ENCODE measurements around the gene COL9A3.
A peak's percentile ranks its signal among the peaks of the same experiment; 100 is the strongest.

COL9A3 gene

GRCh38 chr20:62882426-62882825 lies 65.6 kb downstream of the COL9A3 start:
- DNase-seq = no peak

- DNase-seq = no peak
These were observed 67.7 kb downstream of the COL9A3 start for GRCh38 chr20:62884556-62884955.

GRCh38 chr20:62885046-62885895 lies 68.4 kb downstream of the COL9A3 start:
- no peak for DNase-seq

DNA sequence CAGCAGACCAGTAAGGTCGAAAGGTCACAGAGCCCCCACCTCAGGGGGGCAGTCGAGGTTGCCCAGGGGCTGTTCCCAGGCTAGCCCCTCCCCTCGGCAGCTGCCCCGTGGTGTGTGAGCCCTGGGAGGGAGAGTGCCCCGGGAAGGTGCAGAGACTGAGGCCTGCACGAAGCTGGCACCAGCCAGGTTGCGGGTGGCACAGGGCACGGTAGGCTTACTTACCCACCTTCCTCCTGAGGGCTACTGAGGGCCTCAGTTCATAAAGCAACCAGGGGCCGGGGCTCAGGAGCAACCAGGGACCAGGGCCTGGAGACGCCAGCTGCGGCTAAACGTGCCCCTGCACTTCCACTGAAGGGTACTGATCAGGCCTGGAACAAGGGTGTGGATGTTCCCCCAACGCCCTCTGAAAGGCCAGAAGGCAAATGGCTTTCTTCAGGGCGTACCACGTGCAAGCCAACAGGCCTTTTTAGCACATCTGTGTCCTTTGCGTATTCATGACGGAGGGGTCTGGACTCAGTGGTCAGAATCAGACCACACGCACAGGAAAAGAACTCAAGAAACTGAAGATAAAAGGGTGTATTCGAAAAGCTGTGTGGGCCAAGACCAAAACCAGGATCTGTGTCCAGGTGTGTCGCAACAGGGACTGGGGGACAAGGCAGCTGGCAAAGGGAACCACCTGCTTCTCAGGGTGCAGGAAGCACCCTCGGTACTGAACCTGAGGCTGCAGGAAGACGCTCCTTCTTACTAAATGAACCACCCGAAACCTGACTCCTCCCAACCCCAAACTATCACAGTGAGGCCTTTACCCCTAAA lies 69.3 kb downstream of the COL9A3 start:
- DNase-seq = no peak

DNA sequence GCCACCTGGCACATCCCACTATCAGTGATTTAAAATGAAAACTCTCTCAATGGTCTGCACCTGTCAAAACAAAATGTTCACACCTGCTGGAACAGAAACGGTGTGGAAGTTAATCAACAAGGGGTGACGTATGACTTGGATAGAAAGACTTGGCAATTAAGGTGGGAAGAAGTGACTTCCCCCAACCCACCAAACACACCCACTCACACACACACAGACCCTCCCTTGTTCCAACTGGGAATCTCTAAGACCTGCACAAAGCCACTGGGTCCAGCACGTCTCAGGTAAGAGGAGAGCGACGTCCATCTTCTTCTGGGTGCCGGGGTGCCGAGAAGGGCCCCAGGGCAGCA lies 69.8 kb downstream of the COL9A3 start:
- peak in 2 of 3 experiments; percentile 40 to 67 for DNase-seq

GRCh38 chr20:62887152-62887859 lies 70.5 kb downstream of the COL9A3 start:
- peak; percentile 38 to 54 (median 47) for DNase-seq

DNA sequence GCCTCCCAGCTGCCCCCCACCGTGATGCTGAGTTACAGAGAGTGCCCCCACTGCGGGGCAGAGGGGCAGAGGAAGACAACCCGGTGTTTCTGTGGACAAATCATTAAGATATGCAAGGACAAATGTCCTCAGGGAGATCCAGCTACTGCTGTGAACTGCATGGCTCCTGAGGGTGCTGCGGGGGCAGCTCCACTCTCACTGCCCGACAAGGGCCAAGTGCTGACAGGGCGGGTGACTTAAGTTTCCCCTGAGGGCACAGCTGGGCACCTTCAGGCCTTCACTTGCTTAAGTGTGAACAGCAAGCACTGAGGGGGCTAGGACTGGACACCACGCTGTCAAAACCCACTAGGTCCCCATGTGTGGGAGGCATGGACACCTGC lies 71.0 kb downstream of the COL9A3 start:
- peak in 1 of 3 experiments; percentile 54 for DNase-seq

DNA sequence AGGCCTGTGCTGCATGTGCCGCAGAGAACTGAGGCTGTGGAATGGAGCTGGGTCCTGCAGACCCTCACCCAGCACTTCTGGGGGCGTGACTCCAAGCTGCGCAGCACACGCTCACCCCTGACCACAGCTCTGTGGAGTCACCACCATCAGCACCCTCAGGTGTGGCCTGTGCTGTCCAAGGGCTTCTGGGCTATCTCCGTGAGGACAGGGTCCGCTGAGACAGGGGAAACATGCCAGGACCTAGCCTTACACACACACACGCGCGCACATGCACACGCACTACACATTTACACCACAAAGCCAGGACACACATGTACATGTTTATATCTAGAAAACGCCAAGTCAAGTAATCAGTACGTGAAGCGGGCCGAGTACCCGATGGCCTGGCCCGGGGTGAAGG lies 71.6 kb downstream of the COL9A3 start:
- DNase-seq = no peak

GRCh38 chr20:62888910-62889309 lies 72.1 kb downstream of the COL9A3 start:
- no peak for DNase-seq

DNA sequence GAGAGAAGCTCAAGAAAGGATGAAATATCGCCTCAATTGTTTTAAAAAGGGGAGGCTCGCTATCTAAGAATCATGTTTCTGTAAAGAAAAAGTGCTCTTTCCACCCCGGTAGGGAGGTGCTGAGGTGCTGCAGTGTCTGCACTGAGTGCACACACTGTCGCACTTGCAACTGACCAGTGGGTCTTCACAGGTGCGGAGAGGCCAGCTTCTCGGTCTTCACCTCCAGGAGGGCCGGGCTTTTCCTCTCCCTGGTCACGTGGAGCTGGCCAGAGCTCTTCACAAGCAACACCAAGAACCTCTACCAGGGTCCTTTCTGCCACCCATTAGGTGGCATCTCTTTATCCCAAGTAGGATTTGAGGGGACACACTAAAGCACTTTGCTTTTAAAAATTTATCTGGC lies 72.6 kb downstream of the COL9A3 start:
- no peak for DNase-seq

GRCh38 chr20:62889871-62890270 lies 73.0 kb downstream of the COL9A3 start:
- no peak for DNase-seq

DNA sequence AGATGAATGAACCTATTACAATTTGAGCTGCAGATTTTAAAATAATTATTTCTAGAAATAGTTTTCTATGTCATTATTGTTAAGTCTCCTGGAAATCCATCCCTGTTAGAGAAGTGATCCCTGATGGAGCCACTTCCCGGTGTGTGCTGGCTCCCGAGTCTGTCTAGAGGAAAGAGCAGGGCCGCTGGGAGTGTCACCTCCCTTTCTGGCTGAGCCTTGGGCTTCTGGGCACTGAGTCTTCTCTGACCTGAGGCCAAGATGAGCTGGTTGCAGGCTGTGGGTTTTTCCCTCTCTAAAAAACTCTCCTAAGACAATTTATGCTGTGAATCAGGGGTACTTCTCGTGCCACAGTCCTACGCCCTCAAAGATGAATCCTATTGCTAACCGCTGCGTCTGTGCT lies 73.6 kb downstream of the COL9A3 start:
- DNase-seq = no peak
